Activated gamma-delta T cell treated with anti-CD3 and anti-CD28 coated beads, Interleukin-2, amount 50 U/mL, for 16 hours (primary cell): ENCODE results near the gene NSF.
"Not testable (repeated sequence)": the region's sequence is repeated elsewhere in the genome, so short reads cannot be mapped to it uniquely, and the experiment has no call there.

Experiments used
- DNase-seq: peaks from one replicate; pipeline ENCODE4 v3.0.0-alpha.2; 2020; ENCODE audit warnings: low read depth

NSF gene

GRCh38 chr17:46628753-46629436 lies 38.4 kb downstream of the NSF start:
- DNase-seq: not testable (repeated sequence)

DNA sequence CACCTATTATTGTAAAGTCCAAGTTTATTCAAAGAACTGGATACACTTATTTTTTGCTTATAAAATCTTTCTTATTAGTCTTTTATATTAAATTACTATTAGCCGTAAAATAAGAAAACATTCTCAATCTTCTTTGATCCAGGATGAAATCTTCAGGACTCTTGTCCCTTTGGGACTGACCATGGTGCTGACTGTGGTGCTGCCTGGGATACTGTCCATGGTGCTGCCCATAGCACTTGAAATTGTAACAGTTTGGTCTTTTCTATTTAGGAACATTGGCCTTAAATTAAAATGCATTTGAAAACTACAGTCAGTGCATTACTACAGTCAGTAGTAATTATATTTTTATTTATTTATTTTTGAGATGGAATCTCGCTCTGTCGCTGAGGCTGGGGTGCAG lies 41.7 kb downstream of the NSF start:
- DNase-seq: not testable (repeated sequence)

GRCh38 chr17:46634844-46635243 lies 44.4 kb downstream of the NSF start:
- not testable (repeated sequence) for DNase-seq

DNA sequence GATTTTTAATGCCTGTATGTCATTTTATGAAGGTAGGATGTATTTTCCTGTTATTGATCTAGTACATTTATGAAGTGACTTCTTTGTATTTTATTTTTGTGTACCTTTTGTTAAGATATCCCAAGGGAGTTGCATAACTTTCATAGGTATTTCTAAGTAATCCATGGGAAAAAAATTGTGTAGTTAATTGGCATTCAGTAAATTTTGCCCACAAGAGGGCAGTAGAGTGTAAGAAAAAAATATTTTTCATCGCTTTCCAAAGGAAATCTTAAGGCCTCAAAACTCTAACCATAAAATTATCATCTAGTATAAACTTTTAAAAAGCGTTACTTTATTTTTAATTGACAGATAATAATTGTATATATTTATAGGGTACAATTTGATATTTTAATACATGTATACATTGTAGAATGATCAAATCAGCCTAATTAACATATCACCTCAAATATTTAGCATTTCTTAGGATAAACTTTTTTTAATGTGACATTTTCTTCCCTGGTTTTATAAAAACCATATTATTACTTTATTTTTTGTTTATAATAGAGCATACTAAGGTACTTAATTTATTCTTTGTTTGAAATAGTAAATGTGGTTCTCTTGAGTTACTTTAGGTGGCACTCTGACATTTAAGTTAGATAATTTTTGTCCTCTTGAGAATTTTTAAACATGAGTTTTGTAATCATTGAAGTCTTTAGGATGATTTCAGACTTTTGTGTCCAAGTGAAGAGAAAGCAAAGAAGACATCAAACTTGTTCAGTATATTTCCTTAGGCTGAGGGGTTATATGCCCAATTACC lies 51.6 kb downstream of the NSF start:
- DNase-seq: not testable (repeated sequence)

GRCh38 chr17:46647251-46647650 lies 56.8 kb downstream of the NSF start:
- not testable (repeated sequence) for DNase-seq

DNA sequence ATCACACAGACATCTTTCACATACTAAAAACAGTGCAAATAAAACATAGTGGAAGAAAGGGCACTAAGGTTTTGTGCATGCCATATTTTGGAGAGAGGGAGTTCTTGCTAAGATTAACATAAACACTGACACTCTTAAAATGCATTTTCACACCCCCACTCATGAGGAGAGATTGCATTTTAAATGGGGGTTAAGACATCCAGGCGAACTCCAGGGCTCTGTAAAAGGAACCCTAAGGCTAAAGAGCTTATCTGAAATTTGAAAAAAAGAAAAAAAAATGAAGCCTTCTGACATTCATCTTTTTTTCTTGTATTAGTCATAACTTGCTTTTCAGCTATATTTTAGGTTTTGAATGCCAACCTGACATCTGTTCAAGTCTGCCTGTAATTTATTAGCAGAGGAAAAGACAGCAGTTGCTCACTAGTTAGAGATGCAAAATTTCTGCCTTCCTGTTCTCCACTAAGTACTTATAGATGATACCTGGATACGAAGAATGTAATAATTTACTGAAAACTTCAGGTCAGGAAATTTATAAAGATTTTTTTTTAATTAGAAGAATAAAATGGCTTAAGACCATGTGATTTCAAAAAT lies 57.3 kb downstream of the NSF start:
- DNase-seq: not testable (repeated sequence)

GRCh38 chr17:46649246-46649645 lies 58.8 kb downstream of the NSF start:
- not testable (repeated sequence) for DNase-seq

DNA sequence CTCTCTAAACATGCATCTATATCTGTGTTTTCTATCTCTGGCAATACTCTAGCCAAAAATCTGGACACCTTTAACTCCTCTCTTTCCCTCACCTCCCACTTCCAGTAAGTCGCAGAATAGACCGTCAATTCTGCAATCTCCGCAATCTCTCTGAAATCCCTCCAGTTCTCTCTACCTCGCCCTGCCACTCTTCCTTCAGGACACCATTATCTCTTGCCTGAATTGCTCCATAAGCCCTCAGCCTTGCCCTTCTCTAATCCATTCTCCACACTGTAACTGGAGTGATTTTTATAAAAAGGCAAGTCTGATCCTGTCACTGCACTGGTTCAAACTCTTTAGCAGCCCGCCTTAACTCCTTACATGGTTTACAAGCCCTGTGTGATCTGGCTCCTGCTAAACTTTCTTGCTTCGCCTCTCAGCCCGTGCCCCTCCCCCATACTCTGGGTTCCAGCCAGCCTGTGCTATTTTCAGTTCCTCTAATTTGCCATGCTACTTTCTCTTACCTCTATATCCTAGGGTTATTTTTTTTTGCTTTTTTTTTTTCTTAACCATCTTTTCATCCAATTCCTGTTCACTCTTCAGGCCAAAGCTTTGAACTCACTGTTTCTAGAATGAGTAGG lies 61.7 kb downstream of the NSF start:
- not testable (repeated sequence) for DNase-seq

GRCh38 chr17:46658235-46658634 lies 67.8 kb downstream of the NSF start:
- DNase-seq: not testable (repeated sequence)

- not testable (repeated sequence) for DNase-seq
Observed at GRCh38 chr17:46659702-46660101, 69.2 kb downstream of the NSF start.

DNA sequence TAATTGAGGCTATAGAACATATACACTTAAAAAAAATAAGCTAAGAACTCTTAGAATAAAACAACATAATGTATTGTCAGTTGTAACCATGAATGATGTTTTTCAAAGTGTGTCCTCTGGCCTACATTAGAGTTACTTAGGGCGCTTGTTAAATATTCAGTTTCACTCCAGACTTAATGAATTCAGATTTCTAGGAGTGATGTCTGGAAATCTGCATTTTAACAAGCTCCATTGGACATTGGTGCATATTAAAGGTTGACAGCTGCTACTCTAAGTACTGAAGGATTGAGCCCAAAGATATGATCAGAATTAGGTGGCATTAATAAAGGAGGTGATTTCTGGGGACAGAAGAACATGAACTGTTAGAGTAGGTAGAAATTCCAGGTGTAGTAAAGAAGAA lies 72.7 kb downstream of the NSF start:
- DNase-seq: not testable (repeated sequence)

- DNase-seq: not testable (repeated sequence)
Observed at GRCh38 chr17:46663552-46663951, 73.1 kb downstream of the NSF start.

GRCh38 chr17:46665969-46666368 lies 75.5 kb downstream of the NSF start:
- not testable (repeated sequence) for DNase-seq

DNA sequence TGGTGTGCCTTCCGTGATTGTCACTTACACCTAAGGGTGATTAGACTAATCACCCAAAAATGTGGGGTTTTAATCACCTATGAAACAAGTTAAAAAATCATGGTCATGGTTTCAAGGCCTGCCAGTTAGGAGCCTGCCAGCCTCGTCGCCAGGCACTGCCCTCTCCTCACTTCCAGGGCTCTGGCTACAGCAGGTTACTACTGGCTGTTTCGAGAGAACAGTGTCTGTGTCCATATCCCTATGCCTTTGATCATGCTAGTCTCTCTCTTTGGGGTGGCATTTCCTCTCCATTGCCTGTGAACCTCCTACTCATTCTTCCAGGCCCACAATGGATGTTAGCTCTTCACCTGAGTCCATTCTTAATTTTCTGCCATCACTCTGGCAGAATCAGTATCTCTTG lies 80.3 kb downstream of the NSF start:
- DNase-seq: not testable (repeated sequence)

GRCh38 chr17:46672777-46673176 lies 82.3 kb downstream of the NSF start:
- DNase-seq: not testable (repeated sequence)

DNA sequence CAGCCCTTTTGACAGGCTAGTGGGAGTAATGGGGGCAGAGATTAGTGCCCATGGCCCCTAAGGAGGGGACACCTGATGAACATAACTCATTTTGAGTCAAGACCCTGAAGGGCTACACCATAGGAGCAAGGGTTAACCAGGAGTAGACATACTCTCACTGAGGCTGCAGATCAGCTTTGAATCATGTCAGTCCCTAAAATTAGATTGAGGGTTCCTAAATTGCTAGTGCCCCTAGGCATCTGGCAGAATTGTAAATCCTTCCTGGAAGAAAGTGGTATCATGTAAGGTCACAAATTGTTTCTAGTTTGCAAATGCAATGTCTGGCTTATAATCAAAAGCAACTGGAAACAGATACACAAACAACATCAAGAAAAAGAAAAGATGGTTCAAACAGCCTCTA lies 87.3 kb downstream of the NSF start:
- not testable (repeated sequence) for DNase-seq

DNA sequence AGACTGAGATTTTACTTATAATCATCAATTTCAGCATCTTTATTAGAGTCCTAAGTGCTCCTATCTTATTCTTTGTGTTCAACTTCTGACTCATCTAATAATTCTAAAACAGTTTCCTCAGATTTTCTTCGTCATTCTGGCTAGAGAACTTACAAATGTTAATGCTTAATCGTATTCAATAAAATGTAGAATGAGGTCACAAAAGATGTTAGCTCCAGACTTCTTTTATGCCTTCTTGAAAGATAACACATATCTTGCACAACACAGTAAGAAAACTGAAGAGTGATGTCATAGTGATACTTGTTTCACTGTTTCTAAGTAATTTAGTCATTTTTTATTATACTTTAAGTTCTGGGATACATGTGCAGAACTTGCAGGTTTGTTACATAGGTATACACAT lies 93.2 kb downstream of the NSF start:
- not testable (repeated sequence) for DNase-seq

DNA sequence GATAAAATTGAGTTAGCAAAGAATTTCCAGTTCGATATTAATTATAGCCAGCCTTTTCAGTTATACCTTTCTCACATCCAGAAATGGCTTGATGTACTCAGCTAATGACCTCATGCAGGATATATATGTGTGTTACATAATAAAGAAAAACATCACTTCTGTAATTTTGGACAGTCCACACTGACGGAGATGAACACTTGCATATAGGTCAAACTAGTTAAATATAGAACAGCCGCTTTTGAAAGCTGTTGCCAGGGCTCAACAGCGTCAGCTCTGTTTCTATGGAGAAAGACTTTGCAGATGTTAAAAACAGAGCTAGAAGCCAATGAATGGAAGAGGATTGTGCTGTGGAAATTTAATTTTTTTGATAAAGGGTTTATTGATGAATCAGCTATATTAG lies 94.8 kb downstream of the NSF start:
- DNase-seq: not testable (repeated sequence)

- not testable (repeated sequence) for DNase-seq
Observed at GRCh38 chr17:46692196-46692595, 101.7 kb downstream of the NSF start.

DNA sequence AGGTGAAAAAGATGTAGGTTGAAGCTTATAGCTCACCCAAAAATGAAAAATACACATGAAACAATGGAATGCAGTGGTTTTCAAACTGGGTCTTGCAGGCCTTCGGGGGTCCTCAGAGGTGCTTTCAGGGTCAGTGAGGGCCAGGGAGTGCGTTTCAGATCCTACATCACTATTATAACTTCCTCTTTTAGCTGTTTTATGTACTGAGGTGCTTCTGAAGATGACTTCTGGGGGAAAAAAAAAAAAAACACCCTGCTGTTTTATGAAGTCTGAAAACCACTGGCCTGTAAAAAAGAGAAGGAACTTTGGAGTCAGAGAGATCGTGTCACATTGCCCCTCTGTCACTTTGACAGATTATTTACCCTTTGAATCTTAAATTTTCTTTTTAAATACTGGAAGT lies 102.8 kb downstream of the NSF start:
- DNase-seq: not testable (repeated sequence)

GRCh38 chr17:46696522-46696921 lies 106.1 kb downstream of the NSF start:
- DNase-seq: not testable (repeated sequence)

DNA sequence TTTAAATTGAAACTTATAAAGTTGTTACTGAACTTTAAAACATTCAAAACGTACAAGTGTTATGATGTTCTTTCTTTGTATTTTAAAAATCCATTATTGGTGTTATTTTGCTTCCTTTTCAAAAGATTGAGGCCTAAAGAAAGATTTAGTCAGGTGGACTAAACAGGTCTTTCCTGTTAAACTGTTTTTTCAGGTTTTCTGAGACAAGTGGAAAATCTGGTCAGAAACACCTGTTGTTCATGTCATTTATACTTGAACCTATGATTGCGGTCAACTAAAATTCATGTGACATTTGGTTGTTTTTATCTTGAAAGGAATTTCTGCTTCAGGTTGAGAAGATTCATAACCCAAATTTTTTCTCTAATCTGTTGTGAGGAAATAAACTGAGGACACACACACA lies 108.5 kb downstream of the NSF start:
- DNase-seq: not testable (repeated sequence)
